Lower leg skin (tissue), 3 donors: ENCODE data around the gene GSG1L.

Experiments
- POLR2A ChIP-seq, 2 donors: fragments of 450-650 bp; IDR thresholded peaks; one replicate each; pipeline ENCODE4 v1.6.1; 2016 to 2017; ENCODE audit warnings: antibody characterized with exemption in 2 of 2, mild to moderate bottlenecking in 1 of 2, moderate library complexity in 1 of 2
- TF ChIP-seq, protein P1 (sequence below), 3 donors: fragments of 450-650 bp; IDR thresholded peaks; one replicate each; pipeline ENCODE4 v1.5.1; 2016; ENCODE audit warnings: antibody characterized with exemption in 3 of 3, mild to moderate bottlenecking in 3 of 3, moderate library complexity in 2 of 3

GRCh38 chr16:27751676-27752075, 311.8 kb downstream of the GSG1L start:
- no peak for TF ChIP-seq POLR2A (IDR thresholded peaks at IDR 0.05)
- TF ChIP-seq, protein P1, sequence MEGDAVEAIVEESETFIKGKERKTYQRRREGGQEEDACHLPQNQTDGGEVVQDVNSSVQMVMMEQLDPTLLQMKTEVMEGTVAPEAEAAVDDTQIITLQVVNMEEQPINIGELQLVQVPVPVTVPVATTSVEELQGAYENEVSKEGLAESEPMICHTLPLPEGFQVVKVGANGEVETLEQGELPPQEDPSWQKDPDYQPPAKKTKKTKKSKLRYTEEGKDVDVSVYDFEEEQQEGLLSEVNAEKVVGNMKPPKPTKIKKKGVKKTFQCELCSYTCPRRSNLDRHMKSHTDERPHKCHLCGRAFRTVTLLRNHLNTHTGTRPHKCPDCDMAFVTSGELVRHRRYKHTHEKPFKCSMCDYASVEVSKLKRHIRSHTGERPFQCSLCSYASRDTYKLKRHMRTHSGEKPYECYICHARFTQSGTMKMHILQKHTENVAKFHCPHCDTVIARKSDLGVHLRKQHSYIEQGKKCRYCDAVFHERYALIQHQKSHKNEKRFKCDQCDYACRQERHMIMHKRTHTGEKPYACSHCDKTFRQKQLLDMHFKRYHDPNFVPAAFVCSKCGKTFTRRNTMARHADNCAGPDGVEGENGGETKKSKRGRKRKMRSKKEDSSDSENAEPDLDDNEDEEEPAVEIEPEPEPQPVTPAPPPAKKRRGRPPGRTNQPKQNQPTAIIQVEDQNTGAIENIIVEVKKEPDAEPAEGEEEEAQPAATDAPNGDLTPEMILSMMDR (IDR thresholded peaks at IDR 0.05): no peak
